Ramos (cell line): ENCODE measurements around the gene PTPRU.

Experiments used
- in situ Hi-C: fragments of 300-500 bp; cut with MboI; formaldehyde crosslinking; loops from one replicate; pipeline ENCODE4 v1.14.3; 2022; ENCODE audit warnings: low sequenced_read_pairs; ENCODE audit not compliant: unreplicated experiment

PTPRU gene

GRCh38 chr1:29235955-29236711, at the start of gene PTPRU:
Gene PTPRU (plus strand): TSS chr1:29236522. CDS start chr1:29236645, 123 bp downstream.
- in situ Hi-C loops = no loop called here

DNA sequence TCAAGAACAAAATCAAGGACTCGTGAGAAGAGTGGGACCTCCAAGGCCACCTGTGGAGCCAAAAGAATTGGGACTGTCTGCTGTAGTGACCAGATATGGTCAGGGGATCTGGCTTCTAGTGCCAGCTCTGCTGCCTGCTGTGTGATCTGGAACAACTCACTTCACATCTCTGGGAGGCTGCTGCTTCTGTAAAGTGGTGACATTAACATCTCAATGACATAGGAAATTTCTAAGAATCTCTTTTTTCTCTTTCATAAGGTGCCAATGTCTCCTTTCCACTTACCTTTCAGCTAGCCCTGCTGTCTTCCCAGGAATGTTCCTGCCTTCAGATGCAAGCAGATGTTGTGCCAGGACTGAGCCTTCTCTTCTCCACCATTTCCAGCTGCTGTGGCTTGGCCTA, 49.6 kb upstream of the PTPRU start:
- in situ Hi-C loops = no loop called here

DNA sequence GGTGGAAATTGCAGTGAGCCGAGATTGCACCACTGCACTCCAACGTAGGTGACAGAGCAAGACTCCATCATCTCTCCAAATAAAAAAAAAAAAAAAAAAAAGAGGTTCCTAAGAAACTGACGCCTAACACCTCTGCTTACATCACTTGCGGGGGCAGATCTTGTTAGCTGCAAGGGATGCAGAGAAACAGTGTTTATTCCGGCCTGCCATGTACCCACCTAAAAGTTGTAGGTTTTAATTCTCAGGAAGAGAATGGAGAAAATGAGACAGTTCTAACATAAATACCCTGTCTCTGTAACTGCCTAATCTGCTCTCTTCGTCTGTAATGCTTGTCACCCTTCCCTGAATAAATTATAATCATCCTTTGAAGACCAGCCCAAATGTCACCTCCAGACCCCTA, 45.6 kb upstream of the PTPRU start:
- in situ Hi-C loops = no loop called here

- in situ Hi-C loops = no loop called here
These were observed 42.4 kb upstream of the PTPRU start for GRCh38 chr1:29193879-29194455.

DNA sequence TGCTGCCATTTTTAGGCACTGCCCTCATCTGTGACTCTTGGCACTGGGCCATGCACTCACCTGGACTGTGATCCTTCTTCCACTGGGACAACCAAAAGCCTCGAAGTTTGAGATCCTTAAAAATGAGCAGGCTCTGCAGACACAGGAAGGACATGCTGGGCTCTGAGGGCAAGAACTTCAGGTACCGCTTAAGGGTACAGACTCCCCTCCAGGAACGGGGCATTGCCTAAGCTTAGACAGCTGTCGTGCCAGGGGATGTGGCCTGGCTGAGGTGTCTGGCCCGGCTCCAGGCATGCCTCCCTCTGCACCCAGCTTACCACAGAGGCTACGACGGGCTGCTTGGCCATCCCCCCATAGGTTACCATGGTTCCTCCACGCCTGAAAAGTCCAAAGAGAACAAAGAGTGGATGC, 40.4 kb upstream of the PTPRU start:
- in situ Hi-C loops = loop anchor here (5.0 kb wide), 1 partner anchor 314 kb away; no protein-coding TSS in a partner anchor

DNA sequence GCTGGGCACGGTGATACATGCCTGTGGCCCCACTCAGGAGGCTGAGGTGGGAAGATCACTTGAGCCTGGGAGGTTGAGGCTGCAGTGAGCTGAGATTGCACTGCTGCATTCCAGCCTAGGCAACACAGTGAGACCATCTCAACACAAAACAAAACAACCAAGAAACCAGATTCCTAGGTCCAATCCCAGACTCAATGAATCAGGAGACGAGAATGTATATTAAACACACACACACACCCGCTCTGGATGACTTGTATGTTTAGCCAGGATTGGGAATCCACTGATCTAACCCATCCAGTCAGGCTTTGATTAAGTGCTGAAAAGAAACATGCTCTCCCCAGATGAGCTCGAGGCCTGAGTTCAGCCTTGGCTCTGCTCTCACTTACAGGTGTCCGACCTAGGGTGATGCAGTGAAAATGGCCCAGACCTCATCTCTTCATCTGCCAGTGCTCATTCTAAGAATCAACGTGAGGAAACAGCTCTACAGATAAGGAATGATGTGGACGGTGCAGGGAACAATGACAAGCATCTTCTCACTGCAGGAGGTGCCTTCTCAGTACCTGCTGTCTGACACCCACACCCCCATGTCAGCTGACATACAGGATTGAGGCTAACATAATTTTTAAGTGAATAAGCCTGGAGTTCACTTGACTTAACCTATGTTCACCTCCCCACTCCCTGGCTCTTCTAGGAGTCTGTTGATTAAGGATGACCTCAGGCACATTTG, 39.3 kb upstream of the PTPRU start:
- in situ Hi-C loops = loop anchor here (5.0 kb wide), 1 partner anchor 315 kb away; no protein-coding TSS in a partner anchor

DNA sequence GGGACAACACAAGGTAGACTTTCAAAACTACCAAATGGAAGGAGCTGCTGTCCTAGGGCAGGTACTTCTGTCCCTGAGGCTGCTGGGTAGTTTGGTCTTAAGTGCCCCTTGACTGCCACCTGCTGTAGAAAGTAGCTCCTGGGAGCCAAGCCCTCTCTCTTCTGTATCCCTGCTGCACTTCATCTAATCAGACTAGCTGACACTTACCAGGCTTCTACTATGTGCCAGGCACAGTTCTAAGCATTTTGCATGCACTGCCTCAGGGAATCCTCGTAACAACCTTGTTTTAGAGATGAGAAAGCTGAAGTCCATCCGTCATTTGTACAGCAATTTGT, 38.8 kb upstream of the PTPRU start:
- in situ Hi-C loops = loop anchor here (5.0 kb wide), 1 partner anchor 315 kb away; no protein-coding TSS in a partner anchor

- in situ Hi-C loops = loop anchor here (5.0 kb wide), 1 partner anchor 316 kb away; no protein-coding TSS in a partner anchor
These were observed 38.3 kb upstream of the PTPRU start for GRCh38 chr1:29197993-29198392.

- in situ Hi-C loops = no loop called here
These were observed 35.3 kb upstream of the PTPRU start for GRCh38 chr1:29200906-29201594.

GRCh38 chr1:29201595-29202051, 34.7 kb upstream of the PTPRU start:
- in situ Hi-C loops = no loop called here

DNA sequence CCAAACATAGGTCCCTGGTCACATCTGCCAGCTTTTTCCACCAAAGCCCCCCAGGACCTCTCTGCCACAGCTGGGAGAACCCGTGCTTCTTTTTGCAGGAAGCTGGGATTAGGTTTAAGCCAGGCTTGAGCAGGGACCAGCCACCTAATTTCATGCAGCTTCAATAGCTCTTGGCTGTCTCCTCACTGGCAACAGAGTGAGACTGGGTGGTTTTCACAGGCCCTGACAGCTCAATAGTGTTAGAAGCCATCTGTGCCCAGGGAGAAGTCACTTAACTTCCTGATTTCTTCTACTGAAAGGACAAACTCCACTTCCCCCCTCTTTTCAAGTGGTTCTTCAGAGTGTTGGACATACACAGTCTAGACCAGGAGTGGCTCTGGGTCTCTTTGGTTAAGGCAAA, 34.3 kb upstream of the PTPRU start:
- in situ Hi-C loops = no loop called here

DNA sequence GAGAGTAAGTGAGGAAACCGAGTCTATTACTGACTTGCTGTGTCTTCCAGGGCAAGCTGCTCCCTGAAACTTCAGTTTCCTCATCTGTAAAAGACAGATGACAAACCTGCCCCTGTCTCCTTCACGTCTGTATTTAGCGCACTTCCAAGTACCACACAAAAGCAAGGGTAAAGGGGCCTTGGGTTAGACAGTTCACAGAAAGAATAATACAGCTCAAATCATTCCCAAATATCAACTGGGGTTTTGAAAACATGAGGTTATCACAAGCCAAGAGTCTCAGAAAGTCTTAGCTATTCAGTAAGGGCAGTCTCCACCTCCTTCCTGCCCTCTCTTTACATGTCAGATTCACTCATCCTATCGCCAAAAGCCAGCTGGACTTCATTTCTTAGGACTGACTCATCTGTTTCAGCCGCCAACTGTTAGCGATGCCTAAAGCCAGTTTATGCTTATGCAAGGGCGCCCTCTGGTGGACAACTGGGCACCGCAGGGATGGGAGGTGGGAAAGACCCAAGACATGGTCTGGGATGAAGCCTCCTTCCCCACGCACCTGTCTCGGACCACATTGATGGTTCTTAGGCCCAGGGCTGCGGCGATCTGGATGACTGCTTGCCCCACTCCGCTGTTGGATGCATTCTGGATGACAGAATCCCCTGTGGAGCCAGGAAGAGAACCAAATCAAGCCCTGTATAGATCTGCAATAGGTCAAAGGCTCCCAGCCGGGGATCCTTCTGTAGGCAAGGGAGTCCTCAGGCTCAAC, 33.6 kb upstream of the PTPRU start:
- in situ Hi-C loops = no loop called here

GRCh38 chr1:29208442-29208841, 27.9 kb upstream of the PTPRU start:
- in situ Hi-C loops = no loop called here

- in situ Hi-C loops = no loop called here
These were observed 27.1 kb upstream of the PTPRU start for GRCh38 chr1:29209173-29209572.

- in situ Hi-C loops = no loop called here
These were observed 25.8 kb upstream of the PTPRU start for GRCh38 chr1:29210278-29211085.

- in situ Hi-C loops = no loop called here
These were observed 25.0 kb upstream of the PTPRU start for GRCh38 chr1:29211086-29212030.

DNA sequence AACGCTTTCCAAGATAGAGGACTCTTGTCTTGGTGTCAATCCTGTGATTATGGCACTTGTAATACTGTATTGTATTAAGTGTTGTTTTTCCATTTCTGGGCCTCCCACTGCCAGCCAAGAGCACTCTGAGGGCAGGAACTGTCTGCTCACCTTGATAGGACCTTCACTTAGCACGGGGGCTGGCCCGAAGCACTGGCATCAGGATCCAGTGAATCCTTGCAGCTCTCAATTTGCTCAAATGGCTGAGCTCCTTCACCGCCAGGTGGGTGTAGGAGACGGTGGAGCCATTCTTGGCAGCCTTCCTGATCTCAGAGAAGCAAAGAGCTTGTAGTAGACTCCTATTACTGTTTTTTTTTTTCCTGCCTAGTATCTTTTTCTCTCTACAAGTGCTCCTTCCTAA, 23.3 kb upstream of the PTPRU start:
- in situ Hi-C loops = no loop called here

DNA sequence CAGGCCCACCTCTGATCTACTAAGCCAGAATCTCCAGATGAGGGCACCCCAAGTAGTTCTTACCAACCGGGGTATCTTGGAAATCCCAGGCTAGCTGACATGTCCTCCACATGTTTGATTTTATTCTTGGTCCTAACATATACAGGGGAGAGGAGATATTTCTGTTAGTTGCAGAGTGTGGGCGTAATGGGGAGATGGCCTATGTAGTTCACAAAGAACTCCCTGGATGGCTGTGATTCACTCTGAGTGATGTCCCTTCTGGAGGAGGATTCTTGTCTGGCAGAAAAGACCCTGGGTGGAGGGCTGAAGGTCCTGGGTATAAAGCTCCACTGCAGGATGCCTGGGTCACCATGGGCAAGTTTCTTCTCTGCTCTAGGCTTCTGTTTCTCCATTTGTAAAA, 18.7 kb upstream of the PTPRU start:
- in situ Hi-C loops = no loop called here
